Left hindlimb (tissue), 1 donor: Measurements from ENCODE around the gene TLX2.
A peak's percentile ranks its signal among the peaks of the same experiment; 100 is the strongest.

Source experiments
- DNase-seq: peaks from one replicate; pipeline ENCODE4 v3.0.0-alpha.2; 2018

The TLX2 gene

GRCh38 chr2:74513605-74514367 is 464 bp upstream of the TLX2 start:
- no peak for DNase-seq

GRCh38 chr2:74515271-74515980 is 1.2 kb downstream of the TLX2 start:
- no peak for DNase-seq

- DNase-seq: peak; percentile 79
Observed at GRCh38 chr2:74515981-74516633, 1.9 kb downstream of the TLX2 start.

GRCh38 chr2:74516650-74517049 is 2.4 kb downstream of the TLX2 start:
- no peak for DNase-seq

- DNase-seq: no peak
Observed at GRCh38 chr2:74522516-74522915, 8.3 kb downstream of the TLX2 start.

GRCh38 chr2:74524005-74524404 is 9.8 kb downstream of the TLX2 start:
- DNase-seq: no peak

GRCh38 chr2:74524955-74525716 is 10.9 kb downstream of the TLX2 start:
- DNase-seq: no peak

GRCh38 chr2:74525717-74526648 is 11.7 kb downstream of the TLX2 start, which contains the start of gene DQX1:
DQX1 (minus strand) TSS chr2:74526231; CDS start chr2:74525729, 502 bp downstream.
- no peak for DNase-seq

GRCh38 chr2:74526649-74527230 is 12.5 kb downstream of the TLX2 start:
- DNase-seq: no peak

- no peak for DNase-seq
Observed at GRCh38 chr2:74527741-74528140, 13.5 kb downstream of the TLX2 start.

- DNase-seq: no peak
Observed at GRCh38 chr2:74528600-74529356, 14.5 kb downstream of the TLX2 start.

GRCh38 chr2:74529357-74530238 is 15.3 kb downstream of the TLX2 start, which contains the start of the genes AUP1 and HTRA2:
AUP1 (minus strand) TSS chr2:74529706; CDS start chr2:74529629, 77 bp downstream.
HTRA2 (plus strand) TSS chr2:74529933; CDS start chr2:74530007, 74 bp downstream.
- DNase-seq: peak; percentile 99

- no peak for DNase-seq
Observed at GRCh38 chr2:74530239-74531187, 16.3 kb downstream of the TLX2 start.

- DNase-seq: no peak
Observed at GRCh38 chr2:74531666-74532065, 17.4 kb downstream of the TLX2 start.

- no peak for DNase-seq
Observed at GRCh38 chr2:74532222-74532621, 18.0 kb downstream of the TLX2 start.

GRCh38 chr2:74533464-74533863 is 19.2 kb downstream of the TLX2 start:
- DNase-seq: no peak

- DNase-seq: no peak
Observed at GRCh38 chr2:74534411-74534810, 20.2 kb downstream of the TLX2 start.

- DNase-seq: no peak
Observed at GRCh38 chr2:74535440-74535965, 21.3 kb downstream of the TLX2 start.
